ENCODE data around the gene TBKBP1.

DNA sequence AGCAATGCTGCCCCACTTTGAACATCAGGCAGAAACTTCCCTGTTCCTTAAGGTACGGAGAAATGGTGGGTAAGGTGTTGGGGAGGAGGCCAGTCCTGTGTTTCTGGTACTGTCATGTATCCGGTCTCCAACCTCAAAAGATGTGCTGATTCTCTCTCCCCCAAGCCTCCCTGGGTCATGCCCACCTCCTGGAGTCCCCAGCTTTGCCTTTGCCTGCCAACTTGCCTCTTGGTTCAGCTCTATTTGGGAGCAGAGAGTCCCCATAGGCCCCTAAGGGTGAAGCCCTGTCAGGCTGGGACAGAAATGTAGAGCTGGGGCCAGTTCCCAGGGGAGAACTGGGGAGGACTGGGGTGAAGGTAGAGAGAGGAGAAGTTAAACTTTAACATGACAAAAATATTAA is 37.4 kb downstream of the TBKBP1 start:
- TF ChIP-seq, protein P1, sequence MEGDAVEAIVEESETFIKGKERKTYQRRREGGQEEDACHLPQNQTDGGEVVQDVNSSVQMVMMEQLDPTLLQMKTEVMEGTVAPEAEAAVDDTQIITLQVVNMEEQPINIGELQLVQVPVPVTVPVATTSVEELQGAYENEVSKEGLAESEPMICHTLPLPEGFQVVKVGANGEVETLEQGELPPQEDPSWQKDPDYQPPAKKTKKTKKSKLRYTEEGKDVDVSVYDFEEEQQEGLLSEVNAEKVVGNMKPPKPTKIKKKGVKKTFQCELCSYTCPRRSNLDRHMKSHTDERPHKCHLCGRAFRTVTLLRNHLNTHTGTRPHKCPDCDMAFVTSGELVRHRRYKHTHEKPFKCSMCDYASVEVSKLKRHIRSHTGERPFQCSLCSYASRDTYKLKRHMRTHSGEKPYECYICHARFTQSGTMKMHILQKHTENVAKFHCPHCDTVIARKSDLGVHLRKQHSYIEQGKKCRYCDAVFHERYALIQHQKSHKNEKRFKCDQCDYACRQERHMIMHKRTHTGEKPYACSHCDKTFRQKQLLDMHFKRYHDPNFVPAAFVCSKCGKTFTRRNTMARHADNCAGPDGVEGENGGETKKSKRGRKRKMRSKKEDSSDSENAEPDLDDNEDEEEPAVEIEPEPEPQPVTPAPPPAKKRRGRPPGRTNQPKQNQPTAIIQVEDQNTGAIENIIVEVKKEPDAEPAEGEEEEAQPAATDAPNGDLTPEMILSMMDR (IDR thresholded peaks at IDR 0.05), result no peak
- no peak for TF ChIP-seq POLR2A (IDR thresholded peaks at IDR 0.05)

Measured in esophagus squamous epithelium (tissue), 4 donors.